Prostate gland (tissue), 2 donors: Measurements from ENCODE around the gene STX1A.

Experiments
- CTCF ChIP-seq, 4 experiments: fragments of 200-600 bp in 2 of 4; fragments of 450-650 bp in 2 of 4; sonication (generic) in 2 of 4; IDR thresholded peaks; 1 replicate in 3 of 4; 2 replicates in 1 of 4; pipeline ENCODE4 v1.5.1; 2016 to 2019; ENCODE audit warnings: antibody characterized with exemption in 4 of 4, mild to moderate bottlenecking in 2 of 4, moderate library complexity in 2 of 4
- POLR2A ChIP-seq: fragments of 450-650 bp; IDR thresholded peaks from one replicate; pipeline ENCODE4 v1.6.1; 2016; ENCODE audit warnings: antibody characterized with exemption, mild to moderate bottlenecking
- POLR2AphosphoS5 ChIP-seq: sonication (generic); formaldehyde crosslinking; IDR thresholded peaks from one replicate; pipeline ENCODE4 v1.6.1; 2017; ENCODE audit warnings: antibody characterized with exemption

GRCh38 chr7:73762659-73762999, 43.2 kb upstream of the STX1A start:
- no peak for TF ChIP-seq CTCF (IDR thresholded peaks at IDR 0.05)
- TF ChIP-seq POLR2A, result no peak
- TF ChIP-seq POLR2AphosphoS5, result no peak
